HepG2 (cell line): Measurements from ENCODE around the gene ZNF90.
"Not testable (repeated sequence)": the region's sequence is repeated elsewhere in the genome, so short reads cannot be mapped to it uniquely, and the experiment has no call there.

Source experiments
- ASH2L ChIP-seq: fragments of 300-600, 200-600 bp; sonication (generic); IDR thresholded peaks from 2 replicates; pipeline ENCODE4 v1.7.0; 2017; ENCODE audit warnings: low read depth, mild to moderate bottlenecking, moderate library complexity, mixed read lengths, low read length; ENCODE audit not compliant: insufficient read length
- EED ChIP-seq: sonication (generic); formaldehyde crosslinking; IDR thresholded peaks from 2 replicates; pipeline ENCODE4 v1.5.0; 2020; ENCODE audit warnings: mild to moderate bottlenecking, missing genetic modification reagents
- ELF1 ChIP-seq: sonication (generic); formaldehyde crosslinking; IDR thresholded peaks from 2 replicates; pipeline ENCODE4 v1.4.0; 2020; ENCODE audit warnings: missing genetic modification reagents
- ERF ChIP-seq: IDR thresholded peaks from 2 replicates; pipeline ENCODE4 v1.6.1; 2018; ENCODE audit warnings: missing biosample characterization, missing genetic modification reagents
- FOXP1 ChIP-seq, 2 experiments: fragments of 450-650 bp in 1 of 2; IDR thresholded peaks; 2 replicates each; pipeline ENCODE4 v1.6.1; 2017 to 2018; ENCODE audit warnings: antibody characterized with exemption in 1 of 2
- GATA4 ChIP-seq: sonication (generic); IDR thresholded peaks from 2 replicates; pipeline ENCODE4 v1.6.1; 2016; ENCODE audit warnings: antibody characterized with exemption, low read depth, borderline replicate concordance
- POLR2A ChIP-seq, 2 experiments: IDR thresholded peaks; 2 replicates each; pipeline ENCODE4 v1.6.1; 2011; ENCODE audit warnings: low read depth in 2 of 2, low read length in 2 of 2, mild to moderate bottlenecking in 1 of 2, moderate library complexity in 1 of 2; ENCODE audit not compliant: insufficient read depth in 1 of 2
- REL ChIP-seq: sonication (generic); formaldehyde crosslinking; conservative IDR thresholded peaks from 2 replicates; pipeline ENCODE4 v1.8.0; 2022; ENCODE audit warnings: mild to moderate bottlenecking, missing genetic modification reagents, moderate library complexity
- TCF7 ChIP-seq: sonication (generic); IDR thresholded peaks from 2 replicates; pipeline ENCODE4 v1.6.1; 2016; ENCODE audit warnings: antibody characterized with exemption, low read depth
- ZBTB10 ChIP-seq: sonication (generic); formaldehyde crosslinking; IDR thresholded peaks from 2 replicates; pipeline ENCODE4 v1.4.0; 2020; ENCODE audit warnings: missing genetic modification reagents, borderline replicate concordance
- TF ChIP-seq, protein P1 (sequence below): sonication (generic); formaldehyde crosslinking; IDR thresholded peaks from 2 replicates; pipeline ENCODE4 v1.5.0; 2020; ENCODE audit warnings: mild to moderate bottlenecking, missing genetic modification reagents, moderate library complexity
- TF ChIP-seq, protein P2 (sequence below): sonication (generic); formaldehyde crosslinking; conservative IDR thresholded peaks from 2 replicates; pipeline ENCODE4 v1.5.0; 2020; ENCODE audit warnings: missing genetic modification reagents

- TF ChIP-seq ELF1 (CRISPR knock-in tag); POLR2A (IDR thresholded peaks at IDR 0.05; ENCODE audit: insufficient read depth in 1 of 2, low read depth in 2 of 2, low read length in 2 of 2); ZBTB10 (CRISPR knock-in tag); ERF (CRISPR knock-in tag); TCF7; EED (CRISPR knock-in tag); ASH2L; FOXP1 (IDR thresholded peaks at IDR 0.05); FOXP1 (CRISPR knock-in tag; IDR thresholded peaks at IDR 0.05); GATA4; REL: not testable (repeated sequence)
- TF ChIP-seq, protein P1, sequence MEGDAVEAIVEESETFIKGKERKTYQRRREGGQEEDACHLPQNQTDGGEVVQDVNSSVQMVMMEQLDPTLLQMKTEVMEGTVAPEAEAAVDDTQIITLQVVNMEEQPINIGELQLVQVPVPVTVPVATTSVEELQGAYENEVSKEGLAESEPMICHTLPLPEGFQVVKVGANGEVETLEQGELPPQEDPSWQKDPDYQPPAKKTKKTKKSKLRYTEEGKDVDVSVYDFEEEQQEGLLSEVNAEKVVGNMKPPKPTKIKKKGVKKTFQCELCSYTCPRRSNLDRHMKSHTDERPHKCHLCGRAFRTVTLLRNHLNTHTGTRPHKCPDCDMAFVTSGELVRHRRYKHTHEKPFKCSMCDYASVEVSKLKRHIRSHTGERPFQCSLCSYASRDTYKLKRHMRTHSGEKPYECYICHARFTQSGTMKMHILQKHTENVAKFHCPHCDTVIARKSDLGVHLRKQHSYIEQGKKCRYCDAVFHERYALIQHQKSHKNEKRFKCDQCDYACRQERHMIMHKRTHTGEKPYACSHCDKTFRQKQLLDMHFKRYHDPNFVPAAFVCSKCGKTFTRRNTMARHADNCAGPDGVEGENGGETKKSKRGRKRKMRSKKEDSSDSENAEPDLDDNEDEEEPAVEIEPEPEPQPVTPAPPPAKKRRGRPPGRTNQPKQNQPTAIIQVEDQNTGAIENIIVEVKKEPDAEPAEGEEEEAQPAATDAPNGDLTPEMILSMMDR (CRISPR knock-in tag), result not testable (repeated sequence)
- TF ChIP-seq, protein P2, sequence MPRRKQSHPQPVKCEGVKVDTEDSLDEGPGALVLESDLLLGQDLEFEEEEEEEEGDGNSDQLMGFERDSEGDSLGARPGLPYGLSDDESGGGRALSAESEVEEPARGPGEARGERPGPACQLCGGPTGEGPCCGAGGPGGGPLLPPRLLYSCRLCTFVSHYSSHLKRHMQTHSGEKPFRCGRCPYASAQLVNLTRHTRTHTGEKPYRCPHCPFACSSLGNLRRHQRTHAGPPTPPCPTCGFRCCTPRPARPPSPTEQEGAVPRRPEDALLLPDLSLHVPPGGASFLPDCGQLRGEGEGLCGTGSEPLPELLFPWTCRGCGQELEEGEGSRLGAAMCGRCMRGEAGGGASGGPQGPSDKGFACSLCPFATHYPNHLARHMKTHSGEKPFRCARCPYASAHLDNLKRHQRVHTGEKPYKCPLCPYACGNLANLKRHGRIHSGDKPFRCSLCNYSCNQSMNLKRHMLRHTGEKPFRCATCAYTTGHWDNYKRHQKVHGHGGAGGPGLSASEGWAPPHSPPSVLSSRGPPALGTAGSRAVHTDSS, result not testable (repeated sequence)
Observed at GRCh38 chr19:20058738-20059137, 19.1 kb upstream of the ZNF90 start.
